HFFc6 (cell line): ENCODE results near the gene USO1. TPM values are rescaled to one million over a fixed set of nuclear protein-coding genes. Genes with fewer than 3 reads are reported as not detected.
A peak's percentile ranks its signal among the peaks of the same experiment; 100 is the strongest.

Experiments used
- DNase-seq: peaks from one replicate; pipeline ENCODE4 v3.0.0-alpha.2; 2018
- H3K27ac Mint-ChIP-seq: 2 replicates; pipeline ENCODE4 v1.8.0; 2020; ENCODE audit warnings: mild to moderate bottlenecking, mixed read lengths
- H3K27me3 Mint-ChIP-seq: 2 replicates; pipeline ENCODE4 v1.8.0; 2021; ENCODE audit warnings: mild to moderate bottlenecking, moderate library complexity, mixed read lengths; ENCODE audit not compliant: insufficient read depth
- H3K36me3 Mint-ChIP-seq: 2 replicates; pipeline ENCODE4 v1.8.0; 2021; ENCODE audit warnings: low read depth, mixed read lengths
- H3K4me1 Mint-ChIP-seq: 2 replicates; pipeline ENCODE4 v1.8.0; 2020; ENCODE audit warnings: low read depth, mixed read lengths
- H3K4me3 Mint-ChIP-seq: 2 replicates; pipeline ENCODE4 v1.8.0; 2020; ENCODE audit warnings: mild to moderate bottlenecking, moderate library complexity, mixed read lengths
- H3K9me3 Mint-ChIP-seq: 2 replicates; pipeline ENCODE4 v1.8.0; 2020; ENCODE audit warnings: mild to moderate bottlenecking, mixed read lengths
- CTCF ChIP-seq: fragments of 200-600 bp; sonication (generic); IDR thresholded peaks from 2 replicates; pipeline ENCODE4 v1.5.0; 2021; ENCODE audit warnings: antibody characterized with exemption, mild to moderate bottlenecking
- total RNA-seq, 6 experiments: library from RNA; stranded (reverse); fragmentation: NEBNext Ultra II Directional; extraction: Animal tissue kit (Norgen Biotek cat#: 25700); gene quantifications; 2 replicates in 1 of 6; 3 replicates in 5 of 6; pipeline ENCODE4 v1.2.3, GENCODE V29; 2021

The USO1 gene
- total RNA-seq, 6 experiments from 2014 or later = 86.4 to 108 (median 95.1) TPM

DNA sequence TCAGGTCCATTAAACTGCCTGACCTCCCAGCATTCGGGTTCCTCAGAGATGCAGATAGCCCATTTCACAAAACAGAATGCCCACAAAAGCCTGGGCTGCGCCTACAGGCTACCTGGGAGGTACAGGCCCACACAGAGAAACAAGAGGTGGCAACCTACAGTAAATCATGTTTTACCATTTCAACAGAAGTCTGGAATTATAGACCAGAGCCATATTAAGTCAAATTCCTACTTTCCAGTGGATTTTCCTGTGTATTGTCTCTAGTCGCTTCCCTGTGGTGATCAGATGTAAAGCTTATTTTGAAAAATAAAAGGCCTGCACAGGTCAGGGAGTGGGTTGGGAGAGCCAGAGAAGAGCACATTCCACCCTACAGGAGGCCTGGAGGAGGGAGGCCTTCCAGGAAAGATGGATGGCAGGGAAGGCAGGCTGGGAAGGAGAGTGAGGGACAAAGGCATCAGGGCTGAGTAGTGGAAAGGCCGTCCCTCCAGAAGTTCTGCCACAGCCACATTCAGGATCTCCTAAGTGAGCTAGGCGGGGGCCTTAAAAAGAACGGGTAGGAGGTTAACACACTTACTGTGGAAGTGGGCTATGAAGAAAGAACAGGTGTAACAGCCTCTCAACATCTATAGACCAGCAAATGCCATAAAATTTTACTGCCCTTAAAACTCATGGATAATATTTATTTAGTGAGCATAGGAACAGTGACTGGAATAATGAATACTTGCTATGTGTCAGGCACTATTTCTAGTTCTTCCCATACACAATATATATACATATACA is 19.0 kb upstream of the USO1 start:
- Mint-ChIP-seq H3K27me3 (no peaks in the 10 kb centered on the region), H3K4me1 (peaks cover 11% of the 10 kb centered on the region), H3K4me3 (no peak overlapping the region), H3K27ac (no peak overlapping the region), H3K36me3 (0 out of 2 replicates have a peak, but pooled peaks cover 6% of the 10 kb centered on the region), H3K9me3 (no peaks in the 10 kb centered on the region)
- no peak for DNase-seq
- no peak for TF ChIP-seq CTCF

GRCh38 chr4:75708218-75708691 is 16.1 kb upstream of the USO1 start:
- Mint-ChIP-seq H3K27ac (no peak overlapping the region), H3K27me3 (no peaks in the 10 kb centered on the region), H3K4me1 (peaks cover 8% of the 10 kb centered on the region), H3K9me3 (no peaks in the 10 kb centered on the region), H3K36me3 (0 out of 2 replicates have a peak, but pooled peaks cover 6% of the 10 kb centered on the region), H3K4me3 (no peak overlapping the region)
- no peak for DNase-seq
- TF ChIP-seq CTCF = peak; percentile 58; the same call in 1 of the 2 replicates

GRCh38 chr4:75710246-75710645 is 14.1 kb upstream of the USO1 start:
- no peaks in the 10 kb centered on the region for H3K27me3 Mint-ChIP-seq
- no peaks in the 10 kb centered on the region for H3K9me3 Mint-ChIP-seq
- H3K36me3 Mint-ChIP-seq = 0 out of 2 replicates have a peak, but pooled peaks cover 6% of the 10 kb centered on the region
- H3K27ac Mint-ChIP-seq = no peak overlapping the region
- no peak overlapping the region for H3K4me3 Mint-ChIP-seq
- no peak for TF ChIP-seq CTCF
- peaks cover 25% of the 10 kb centered on the region for H3K4me1 Mint-ChIP-seq
- no peak for DNase-seq

- no peak for DNase-seq
- Mint-ChIP-seq H3K27ac (peak overlapping the region; percentile 97), H3K4me1 (peaks cover 54% of the 10 kb centered on the region)
Measured at GRCh38 chr4:75714011-75714410, 10.4 kb upstream of the USO1 start.

GRCh38 chr4:75714704-75715103 is 9.7 kb upstream of the USO1 start:
- H3K4me3 Mint-ChIP-seq = peak overlapping the region; percentile 81

More at GRCh38 chr4:75714011-75714410, 10.4 kb upstream of the USO1 start:
- no peaks in the 10 kb centered on the region; the same call in 1 of the 2 replicates for H3K27me3 Mint-ChIP-seq
- no peaks in the 10 kb centered on the region; the same call in 1 of the 2 replicates for H3K9me3 Mint-ChIP-seq
- no peak for TF ChIP-seq CTCF
- peaks cover 10% of the 10 kb centered on the region for H3K36me3 Mint-ChIP-seq
- peak overlapping the region; percentile 81 for H3K4me3 Mint-ChIP-seq

More at GRCh38 chr4:75714704-75715103, 9.7 kb upstream of the USO1 start:
- H3K9me3 Mint-ChIP-seq = no peaks in the 10 kb centered on the region; the same call in 1 of the 2 replicates
- no peaks in the 10 kb centered on the region; the same call in 1 of the 2 replicates for H3K27me3 Mint-ChIP-seq
- H3K27ac Mint-ChIP-seq = peak overlapping the region; percentile 97
- peaks cover 10% of the 10 kb centered on the region for H3K36me3 Mint-ChIP-seq
- DNase-seq = peak; percentile 16
- peaks cover 54% of the 10 kb centered on the region for H3K4me1 Mint-ChIP-seq
- no peak for TF ChIP-seq CTCF
